HUDEP-2 (cell line): ENCODE data around the gene TUSC2.
A peak's percentile ranks its signal among the peaks of the same experiment; 100 is the strongest.
"Not testable (repeated sequence)": the region's sequence is repeated elsewhere in the genome, so short reads cannot be mapped to it uniquely, and the experiment has no call there.

Experiments used
- DNase-seq, 76 experiments: peaks; one replicate each; lab custom pipeline; 2025; ENCODE audit not compliant: unreplicated experiment in 76 of 76; lab: John Stamatoyannopoulos, UW

The TUSC2 gene

DNA sequence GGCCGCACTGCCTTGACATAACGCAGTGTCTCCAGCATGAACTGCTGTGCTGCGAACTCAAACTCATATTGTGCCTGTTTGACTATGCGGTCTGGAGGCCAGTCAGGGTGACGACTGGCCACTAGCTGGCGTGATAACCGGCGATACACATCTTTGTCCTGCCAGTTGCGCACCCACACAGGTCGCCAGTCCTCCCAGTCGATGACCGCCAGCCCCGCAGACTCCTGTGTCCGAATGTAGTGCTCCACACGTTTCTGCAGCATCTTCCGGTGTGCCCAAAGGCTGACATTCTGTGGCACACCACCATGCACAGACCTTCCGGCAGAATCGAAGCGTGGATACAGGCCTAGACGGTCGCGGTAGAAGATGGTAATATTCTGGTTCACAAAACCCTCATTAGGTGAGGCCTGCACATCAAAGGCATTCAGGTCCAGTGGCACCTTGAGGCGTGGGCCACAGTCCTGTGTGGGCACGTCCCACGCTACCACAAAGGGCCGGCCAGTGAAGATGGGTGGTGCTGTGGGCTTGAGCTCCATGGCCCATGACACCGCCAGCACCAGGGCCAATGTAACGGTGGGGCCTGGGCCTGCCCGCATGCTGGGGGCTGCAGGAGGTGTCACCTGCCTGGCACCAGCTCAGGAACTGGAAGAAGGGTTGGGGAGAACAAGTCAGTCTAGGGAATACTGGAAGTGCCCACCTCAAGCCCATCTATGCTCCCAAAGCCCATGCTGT lies 8.0 kb downstream of the TUSC2 start:
- DNase-seq, result no peak

DNA sequence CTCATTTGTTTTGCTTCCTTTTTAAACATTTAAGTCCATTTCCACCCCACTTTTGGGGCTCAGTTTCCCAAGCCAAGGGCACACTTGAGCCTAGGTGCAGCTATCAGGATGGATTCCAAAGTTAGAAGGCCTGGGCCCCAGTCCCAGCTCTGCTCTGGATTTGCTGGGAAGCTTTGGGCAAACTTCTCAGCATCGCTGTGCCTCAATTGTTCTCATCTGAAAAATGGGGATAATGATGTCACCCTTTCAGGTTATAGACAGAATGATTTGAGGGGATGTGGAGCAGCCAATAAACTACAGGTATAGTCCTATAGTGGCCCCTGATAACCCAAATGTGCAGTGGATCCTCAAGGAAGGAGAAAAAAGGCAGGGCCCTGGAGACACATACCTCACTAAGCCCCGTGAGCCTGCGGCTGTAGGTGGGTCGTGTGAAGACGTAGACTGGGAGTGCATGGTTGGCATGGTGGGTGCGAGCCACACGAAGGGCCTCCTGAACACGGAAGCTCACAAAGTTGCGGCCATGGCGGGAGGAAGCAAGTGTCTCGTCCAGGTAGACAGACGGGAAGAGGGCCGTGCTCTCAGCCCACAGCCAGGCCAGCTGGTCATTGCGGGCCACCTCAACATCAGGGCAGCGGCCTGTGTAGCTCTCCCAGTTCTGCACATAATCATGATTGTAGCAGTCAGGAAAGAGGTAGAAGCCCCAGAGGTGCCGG lies 8.7 kb downstream of the TUSC2 start:
- no peak for DNase-seq

DNA sequence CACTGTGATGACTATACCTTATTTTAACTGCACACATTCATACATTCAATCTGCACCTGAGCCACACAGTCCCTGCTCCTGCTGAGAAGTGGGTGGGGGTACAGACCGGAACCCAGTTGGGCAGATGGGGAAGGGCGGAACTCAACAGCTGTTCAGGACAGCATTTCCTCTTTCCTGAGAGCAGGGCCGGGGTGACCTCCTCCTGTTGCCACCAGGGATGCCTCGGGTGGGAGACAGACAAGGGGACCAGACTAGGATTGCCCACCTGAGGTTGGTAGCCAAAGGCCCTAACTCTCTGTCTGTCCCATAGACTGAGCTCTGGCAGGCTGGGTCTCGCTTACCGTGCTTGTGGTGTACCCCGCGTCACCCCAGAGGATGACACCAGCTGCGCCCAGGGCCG lies 9.4 kb downstream of the TUSC2 start:
- no peak for DNase-seq

DNA sequence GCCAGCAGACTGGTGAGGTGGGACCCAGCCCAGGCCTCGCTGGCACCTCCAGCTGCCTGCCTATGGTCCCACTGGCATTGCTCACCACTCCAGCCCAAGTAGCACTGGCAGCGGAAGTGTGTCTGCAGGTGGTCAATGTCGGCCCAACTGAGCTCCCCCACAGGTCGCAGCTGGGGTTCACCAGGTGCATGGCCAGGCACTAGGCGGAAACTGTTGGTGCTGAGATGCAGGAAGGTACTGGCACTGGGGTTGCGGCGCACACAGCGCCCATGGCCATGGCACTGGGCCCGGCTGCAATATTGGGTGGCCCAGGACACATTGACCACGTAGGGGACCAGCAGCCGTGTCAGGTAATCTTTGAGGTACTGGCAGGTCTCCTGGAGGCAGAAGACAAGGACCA lies 9.9 kb downstream of the TUSC2 start:
- no peak for DNase-seq

DNA sequence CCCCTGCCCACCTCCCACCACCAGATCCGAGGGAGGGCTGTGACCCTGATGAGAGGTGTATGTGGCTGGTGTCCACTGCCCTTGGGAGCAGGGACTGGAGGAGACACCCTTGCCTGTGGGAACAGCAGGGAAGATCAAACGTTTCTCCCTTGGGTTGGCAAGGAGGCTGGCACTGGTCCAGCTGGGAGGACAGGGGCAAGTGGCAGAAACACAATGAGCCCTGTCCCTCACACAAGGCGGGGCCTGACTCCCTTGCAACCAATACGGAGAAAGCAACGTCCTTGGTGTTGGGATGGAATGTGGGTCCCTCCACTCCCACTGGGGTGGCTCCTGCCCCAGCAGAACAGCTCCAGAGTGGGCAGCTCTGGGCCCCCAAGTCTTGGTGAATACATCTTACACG lies 10.7 kb downstream of the TUSC2 start:
- DNase-seq, result no peak

DNA sequence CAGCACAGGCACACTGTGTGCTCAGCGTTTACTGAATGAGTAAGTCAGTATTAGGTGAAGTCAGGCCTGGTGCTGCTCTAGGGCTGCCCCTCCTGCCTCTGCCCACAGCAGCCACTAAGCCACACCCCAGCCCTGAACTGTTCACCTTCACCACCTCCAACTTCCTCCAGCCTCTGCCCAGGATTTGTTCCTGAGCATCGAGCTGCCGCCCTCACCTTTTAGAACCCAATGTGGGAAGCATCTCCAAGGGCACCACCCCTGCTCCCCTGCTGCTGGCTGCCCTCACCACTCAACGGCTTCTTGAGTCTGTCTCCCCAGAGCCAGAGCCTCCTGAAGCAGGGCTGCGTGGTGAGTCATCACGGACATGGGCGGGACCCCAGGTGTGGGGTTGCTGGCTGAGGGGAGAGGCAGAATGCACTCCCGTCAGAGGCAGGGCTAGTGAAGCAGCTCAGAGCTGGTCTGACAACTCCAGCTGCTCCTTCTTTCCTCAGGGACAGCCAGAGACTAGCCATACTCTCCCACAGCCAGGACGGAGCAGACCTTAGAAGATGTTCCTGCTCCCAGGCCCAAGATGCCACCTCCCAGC lies 11.3 kb downstream of the TUSC2 start:
- peak in 28 of 76 experiments; percentile 13 to 63 (median 28) for DNase-seq

DNA sequence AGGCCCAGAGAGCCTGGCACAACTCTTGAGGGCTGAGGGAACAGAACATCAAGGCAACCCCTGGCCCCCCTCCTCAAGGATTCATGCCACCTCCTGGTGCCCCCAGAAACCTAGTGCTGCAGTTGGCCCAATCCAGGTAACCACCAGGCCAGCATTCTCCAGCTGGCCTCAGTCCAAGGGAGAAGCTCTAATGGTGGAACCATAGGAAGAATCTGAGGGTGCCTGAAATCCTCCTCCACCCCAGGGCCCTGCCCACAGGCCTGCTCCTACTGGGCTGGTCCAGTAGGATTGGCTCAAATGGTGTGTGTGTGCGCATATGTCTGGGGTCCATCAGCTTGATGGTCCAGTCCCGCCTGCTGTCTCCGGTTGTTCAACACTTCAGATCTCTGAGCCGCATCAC lies 13.2 kb downstream of the TUSC2 start:
- DNase-seq, result no peak

DNA sequence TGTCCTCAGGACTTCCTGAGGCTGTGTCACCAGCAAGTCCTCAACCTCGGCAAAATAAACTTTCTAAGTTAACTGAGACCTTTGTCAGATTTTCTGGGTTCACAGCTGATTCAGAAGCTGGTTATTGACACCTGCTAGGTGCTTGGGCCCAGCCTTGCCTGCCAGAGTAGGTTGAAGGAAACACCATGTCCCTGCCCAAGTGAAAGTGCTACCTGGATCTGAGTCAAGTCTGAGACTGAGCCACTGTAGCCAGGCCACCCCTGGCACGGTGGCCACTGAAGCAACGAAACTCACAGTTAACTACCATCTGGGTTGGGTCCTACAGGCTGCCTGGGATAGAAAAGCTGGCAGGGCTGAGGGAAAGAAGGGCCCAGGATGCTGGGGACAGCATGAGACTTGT lies 13.7 kb downstream of the TUSC2 start:
- DNase-seq, result no peak

DNA sequence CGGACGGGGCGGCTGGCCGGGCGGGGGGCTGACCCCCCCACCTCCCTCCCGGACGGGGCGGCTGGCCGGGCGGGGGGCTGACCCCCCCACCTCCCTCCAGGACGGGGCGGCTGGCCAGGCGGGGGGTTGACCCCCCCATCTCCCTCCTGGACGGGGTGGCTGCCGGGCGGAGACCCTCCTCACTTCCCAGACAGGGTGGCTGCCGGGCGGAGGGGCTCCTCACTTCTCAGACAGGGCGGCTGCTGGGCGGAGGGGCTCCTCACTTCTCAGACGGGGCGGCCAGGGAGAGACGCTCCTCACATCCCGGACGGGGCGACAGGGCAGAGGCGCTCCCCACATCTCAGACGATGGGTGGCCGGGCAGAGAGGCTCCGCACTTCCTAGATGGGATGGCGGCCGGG lies 16.0 kb downstream of the TUSC2 start:
- not testable (repeated sequence) for DNase-seq

DNA sequence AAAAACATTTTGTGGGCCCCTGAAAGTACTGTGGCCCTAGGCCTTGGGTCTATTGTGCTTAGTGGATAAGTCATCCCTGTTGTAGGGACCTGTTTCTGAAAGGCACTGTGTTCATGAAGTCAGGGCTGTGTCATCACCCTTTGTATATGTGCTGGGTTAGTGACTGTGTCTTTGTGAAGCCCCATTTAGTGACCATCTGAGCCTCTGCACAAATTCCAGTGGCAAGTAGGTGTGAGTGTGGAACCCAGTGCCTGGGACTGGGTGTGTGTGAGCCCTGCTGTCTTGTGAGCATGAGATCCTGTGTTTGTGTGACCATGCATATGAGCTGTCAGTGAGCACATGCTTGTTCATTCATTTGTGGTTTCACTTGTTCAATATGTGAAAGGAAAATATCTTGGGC lies 23.4 kb downstream of the TUSC2 start:
- DNase-seq, result no peak

DNA sequence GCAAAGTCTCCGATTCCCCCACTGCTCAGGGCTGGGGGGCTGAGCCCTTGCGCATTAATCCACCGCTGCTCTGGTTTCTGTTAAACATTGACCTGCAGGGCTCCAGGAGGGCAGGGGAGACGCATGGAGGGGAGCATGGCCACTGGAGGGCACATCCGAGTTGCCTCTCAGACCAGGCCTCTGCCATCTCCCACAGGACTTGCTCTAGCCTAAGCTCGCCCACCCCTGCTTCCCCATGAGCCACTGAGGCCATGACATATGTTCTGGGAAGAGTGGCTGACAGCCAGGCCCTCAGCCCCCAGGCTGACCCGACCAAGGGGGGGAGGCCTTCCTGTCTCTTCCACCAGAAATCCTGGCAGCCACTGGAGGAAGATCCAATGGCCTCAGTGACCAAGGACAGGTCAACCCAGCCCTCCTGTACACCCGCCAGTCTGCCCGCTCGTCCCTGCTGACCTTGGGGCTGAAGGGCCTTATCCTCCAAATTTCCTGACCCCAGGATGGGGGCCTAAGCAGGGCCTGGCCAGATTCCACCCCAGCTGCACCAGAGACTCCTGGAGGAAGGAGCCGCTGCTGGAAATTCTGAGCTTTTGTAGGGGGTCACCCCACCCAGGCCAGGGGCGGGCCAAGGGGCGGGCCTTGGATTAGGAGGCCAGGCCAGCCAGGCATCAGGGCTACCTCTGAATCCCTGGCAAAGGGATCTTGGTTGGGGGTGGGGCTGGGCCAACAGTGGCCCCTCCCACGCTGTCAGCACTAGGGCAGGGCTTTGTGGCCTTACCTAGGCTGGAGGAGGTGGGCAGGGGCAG lies 24.8 kb downstream of the TUSC2 start, which contains the start of gene HYAL1:
TSS of gene HYAL1 (minus strand) at position 562 of the 803 bp plus-strand sequence. CDS start 618 bp downstream, outside the sequence.
- peak in 46 of 76 experiments; percentile 5 to 62 (median 27) for DNase-seq

DNA sequence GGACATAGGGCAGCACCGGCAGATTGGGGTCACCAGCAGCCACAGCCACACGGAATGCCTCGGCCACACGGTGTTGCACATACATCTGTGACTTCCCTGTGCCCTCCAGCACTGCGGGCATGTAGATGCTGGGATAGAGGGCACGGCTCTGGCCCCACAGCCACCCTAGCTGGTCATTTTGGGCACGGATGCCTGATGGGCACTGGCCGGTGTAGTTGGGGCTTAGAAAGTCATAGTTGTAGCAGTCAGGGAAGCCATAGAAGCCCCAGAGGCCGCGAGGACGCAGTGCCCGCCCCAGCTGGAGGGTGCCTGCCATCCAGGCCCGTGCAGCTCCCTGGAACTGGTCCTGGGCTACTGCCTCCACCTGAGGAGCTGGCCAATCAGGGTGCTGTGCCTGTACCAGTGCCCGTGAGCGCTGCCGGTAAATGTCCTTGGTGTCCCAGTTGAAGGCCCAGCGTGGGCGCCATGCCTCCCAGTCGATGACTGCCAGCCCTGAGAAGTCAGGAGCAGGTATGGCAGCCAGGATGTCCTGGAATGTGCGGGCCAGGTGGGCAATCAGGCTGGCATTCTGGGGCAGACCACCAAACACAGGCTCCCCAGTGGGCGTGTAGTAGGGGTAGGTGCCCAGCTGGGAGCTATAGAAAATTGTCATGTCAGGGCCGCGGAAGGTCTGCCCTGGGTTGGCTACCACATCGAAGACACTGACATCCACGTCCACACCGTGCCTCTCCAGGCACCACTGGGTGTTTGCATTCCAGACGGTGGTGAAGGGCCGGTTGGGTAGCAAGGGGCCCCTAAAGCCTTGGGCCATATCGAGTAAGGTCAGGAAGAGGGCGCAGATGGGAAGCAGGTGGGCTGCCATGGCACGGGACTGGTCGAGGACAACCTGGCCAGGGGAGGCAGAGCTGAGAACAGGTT lies 25.7 kb downstream of the TUSC2 start:
- no peak for DNase-seq

DNA sequence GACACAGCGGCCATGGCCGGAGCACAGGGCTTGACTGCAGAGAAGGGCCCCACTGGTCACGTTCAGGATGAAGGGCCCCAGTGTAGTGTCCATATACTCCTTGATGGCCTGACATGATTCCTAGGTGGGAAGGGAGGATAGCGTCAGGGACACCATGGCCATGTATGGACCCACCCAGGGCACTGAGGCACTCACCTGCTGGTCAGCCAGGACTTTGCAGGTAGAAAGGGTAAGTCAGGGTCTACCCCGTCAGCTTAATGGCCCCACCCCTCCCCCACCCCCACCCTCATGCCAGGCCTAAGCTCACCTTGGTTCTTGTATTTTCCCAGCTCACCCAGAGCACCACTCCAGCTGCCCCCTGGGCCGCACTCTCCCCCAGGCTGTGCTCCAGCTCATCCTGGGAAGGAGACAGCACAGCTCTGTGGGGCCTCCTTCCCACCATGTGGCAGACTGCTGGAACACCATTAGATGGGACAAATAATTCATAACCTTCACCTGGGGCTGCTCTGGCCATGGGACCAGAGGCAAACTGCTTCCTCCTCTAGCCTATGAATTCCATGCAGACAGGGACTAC lies 27.3 kb downstream of the TUSC2 start:
- no peak for DNase-seq

DNA sequence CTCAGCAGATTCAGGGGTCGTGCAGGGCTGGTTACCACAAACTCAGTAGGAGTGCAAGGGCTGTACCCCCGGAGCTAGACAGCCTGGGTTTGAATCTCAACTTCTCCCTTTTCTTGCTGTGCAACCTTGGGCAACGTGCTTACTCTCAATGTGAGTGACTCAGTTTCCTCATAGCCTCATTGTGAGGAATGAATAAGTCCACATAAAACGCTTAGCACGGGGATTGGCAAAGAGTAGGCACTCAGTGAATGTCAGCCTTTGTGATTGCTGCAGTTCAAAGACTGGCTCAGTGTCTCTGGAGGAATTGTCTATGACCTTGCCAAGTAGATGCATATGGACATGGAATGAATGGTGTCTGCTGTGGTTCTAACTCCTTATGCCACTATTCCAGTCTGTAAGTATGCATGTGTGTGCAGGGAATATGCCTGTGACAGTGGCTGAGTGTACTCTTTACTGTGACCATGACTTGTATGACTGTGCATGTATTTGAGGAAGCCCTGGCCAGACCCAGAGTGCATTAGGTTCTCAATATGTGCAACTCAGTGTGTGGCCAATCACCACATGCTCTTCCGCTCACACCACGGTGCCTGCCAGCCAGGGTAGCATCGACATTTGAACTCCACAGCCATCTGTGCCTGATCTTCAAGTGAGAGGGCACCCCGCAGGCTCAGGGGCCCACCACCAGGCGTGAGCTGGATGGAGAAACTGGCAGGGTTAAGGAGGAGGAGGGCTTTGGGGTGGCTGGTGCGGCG lies 27.9 kb downstream of the TUSC2 start:
- DNase-seq, result peak in 13 of 76 experiments; percentile 6 to 46 (median 28)

DNA sequence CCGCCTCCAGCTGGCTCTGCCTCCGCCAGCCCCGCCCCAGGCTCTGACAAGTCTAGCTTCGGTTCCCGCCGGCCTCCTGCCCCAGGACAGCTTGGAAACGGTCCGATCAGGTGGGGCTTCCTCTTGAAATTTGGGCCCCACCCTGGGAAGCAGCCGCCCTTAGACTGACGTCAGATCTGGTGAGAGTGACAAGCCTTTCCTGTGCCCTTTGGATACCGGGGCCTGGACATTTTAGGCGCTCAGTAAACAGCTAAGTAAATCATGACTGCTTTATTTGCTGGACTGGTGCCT lies 28.4 kb downstream of the TUSC2 start:
- DNase-seq, result peak in 5 of 76 experiments; percentile 83 to 99 (median 99)

DNA sequence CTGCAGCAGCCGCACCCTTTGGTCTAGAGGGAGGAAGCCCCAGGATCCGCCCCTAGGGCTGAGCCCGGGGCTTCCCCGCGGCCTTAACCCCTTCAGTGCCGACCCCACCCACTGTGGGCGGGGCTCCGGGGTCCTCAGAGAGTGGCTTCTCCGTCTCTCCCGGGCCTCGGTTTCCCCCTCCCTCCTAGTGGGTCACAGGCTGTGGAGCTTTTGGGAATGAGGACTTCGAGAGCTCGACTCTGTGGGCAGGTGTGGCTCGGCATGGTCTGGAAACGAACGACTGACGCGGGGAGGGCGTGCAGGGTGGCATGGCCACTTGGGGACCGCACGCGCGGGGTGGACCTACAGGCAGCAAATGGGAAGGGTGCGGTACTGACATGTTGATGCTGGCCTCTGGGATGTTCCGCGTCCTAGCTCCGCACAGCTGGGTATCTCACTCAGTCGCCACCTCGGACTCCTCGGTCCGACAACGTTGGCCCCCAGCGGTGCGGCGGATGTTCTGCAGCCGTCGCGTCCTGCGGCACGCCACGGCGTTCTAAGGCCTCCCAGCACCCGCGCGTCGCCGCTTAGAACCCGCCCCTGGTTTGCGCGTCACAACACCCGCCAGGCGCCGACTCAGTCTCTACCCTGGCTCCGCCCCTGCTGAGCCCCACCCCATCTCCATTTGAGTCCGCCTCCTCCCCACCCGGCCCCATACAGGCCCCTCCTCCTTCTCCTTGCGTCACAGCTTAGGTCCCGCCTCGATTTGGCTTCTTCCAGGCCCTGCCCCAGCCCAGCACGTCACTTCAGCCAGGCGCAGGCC lies 29.0 kb downstream of the TUSC2 start, which contains the start of the genes HYAL3 and NAA80:
TSS of gene HYAL3 (minus strand) at position 570 of the 802 bp plus-strand sequence. CDS start 3,803 bp downstream, outside the sequence.
TSS of gene NAA80 (minus strand) at position 570 of the 802 bp plus-strand sequence. CDS start 1,942 bp downstream, outside the sequence.
- DNase-seq, result peak in 70 of 76 experiments; percentile 97 to 100 (median 99)

DNA sequence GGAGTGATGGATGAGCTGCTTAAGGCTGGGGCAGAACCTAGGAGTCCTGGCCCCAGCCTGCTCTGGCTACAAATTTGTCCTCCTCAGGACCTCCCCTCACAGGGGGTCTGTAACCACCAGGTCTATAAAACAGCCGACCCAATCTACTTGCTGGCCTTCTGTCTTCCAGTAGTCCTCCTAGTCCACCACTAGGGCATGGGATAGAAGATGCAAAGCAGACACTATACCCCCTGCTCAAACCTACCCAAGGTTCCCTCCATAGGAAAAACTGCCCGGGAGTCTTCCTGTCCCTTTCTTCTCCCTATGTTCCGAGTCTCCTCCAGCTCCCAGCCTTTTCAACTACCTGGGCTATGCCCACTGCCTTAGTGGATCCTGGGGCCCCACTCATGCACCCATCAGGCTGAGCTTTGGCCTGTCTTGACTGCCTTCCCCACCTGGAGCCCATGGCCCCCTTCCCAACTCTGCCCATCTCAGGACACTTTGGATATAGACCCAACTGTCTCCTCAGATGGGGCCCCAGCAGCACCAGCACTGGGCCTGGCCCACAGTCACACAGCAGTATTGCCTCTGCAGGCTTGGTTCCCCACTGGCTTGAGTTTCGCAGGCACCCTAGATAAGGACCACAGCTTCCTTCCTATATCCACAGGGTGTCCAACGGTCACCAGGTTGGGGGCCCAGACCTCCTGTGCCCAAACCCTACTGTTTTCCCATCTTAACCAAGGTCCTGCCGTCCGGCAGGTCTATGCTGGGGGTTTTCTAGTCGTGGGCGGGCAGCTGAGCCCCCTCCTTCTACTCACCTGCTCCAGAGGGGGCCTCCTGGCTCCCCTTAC lies 29.9 kb downstream of the TUSC2 start:
- DNase-seq, result peak in 10 of 76 experiments; percentile 12 to 45 (median 22)
